GM18909 (cell line): Measurements from ENCODE around the gene EPSTI1.
A peak's percentile ranks its signal among the peaks of the same experiment; 100 is the strongest.
"Not testable (repeated sequence)": the region's sequence is repeated elsewhere in the genome, so short reads cannot be mapped to it uniquely, and the experiment has no call there.

Experiments used
- ATAC-seq: cut with Tn5 transposase; IDR thresholded peaks from one replicate; pipeline ENCODE4 v1.9.1; 2021; ENCODE audit warnings: mild to moderate bottlenecking; ENCODE audit not compliant: unreplicated experiment, poor library complexity

The EPSTI1 gene

GRCh38 chr13:43006893-43007631 lies 15.0 kb upstream of the EPSTI1 start:
- ATAC-seq: no peak

- no peak for ATAC-seq
These were observed 13.6 kb upstream of the EPSTI1 start for GRCh38 chr13:43005460-43006236.

GRCh38 chr13:43003729-43004128 lies 11.7 kb upstream of the EPSTI1 start:
- ATAC-seq: no peak

- no peak for ATAC-seq
These were observed 11.0 kb upstream of the EPSTI1 start for GRCh38 chr13:43003010-43003409.

- ATAC-seq: no peak
These were observed 10.0 kb upstream of the EPSTI1 start for GRCh38 chr13:43002021-43002420.

GRCh38 chr13:43000676-43001075 lies 8.6 kb upstream of the EPSTI1 start:
- no peak for ATAC-seq

GRCh38 chr13:42999491-42999890 lies 7.5 kb upstream of the EPSTI1 start:
- ATAC-seq: no peak

- ATAC-seq: no peak
These were observed 5.3 kb upstream of the EPSTI1 start for GRCh38 chr13:42997381-42997780.

- ATAC-seq: no peak
These were observed 4.5 kb upstream of the EPSTI1 start for GRCh38 chr13:42996584-42996983.

GRCh38 chr13:42994878-42995277 lies 2.8 kb upstream of the EPSTI1 start:
- no peak for ATAC-seq

GRCh38 chr13:42992764-42993122 lies 702 bp upstream of the EPSTI1 start:
- ATAC-seq: peak; percentile 19

- ATAC-seq: not testable (repeated sequence)
These were observed 676 bp downstream of the EPSTI1 start for GRCh38 chr13:42991233-42991897.

GRCh38 chr13:42990291-42991232 lies 1.5 kb downstream of the EPSTI1 start:
- ATAC-seq: no peak

GRCh38 chr13:42986176-42986574 lies 5.9 kb downstream of the EPSTI1 start:
- no peak for ATAC-seq

GRCh38 chr13:42985312-42986175 lies 6.5 kb downstream of the EPSTI1 start:
- no peak for ATAC-seq

GRCh38 chr13:42984691-42985090 lies 7.3 kb downstream of the EPSTI1 start:
- no peak for ATAC-seq

GRCh38 chr13:42984026-42984425 lies 8.0 kb downstream of the EPSTI1 start:
- no peak for ATAC-seq

- ATAC-seq: no peak
These were observed 10.2 kb downstream of the EPSTI1 start for GRCh38 chr13:42981853-42982252.

- no peak for ATAC-seq
These were observed 10.7 kb downstream of the EPSTI1 start for GRCh38 chr13:42981317-42981716.
